Globus pallidus (tissue), 1 donor: ENCODE measurements around the gene TNNC2.
"Not testable (repeated sequence)": the region's sequence is repeated elsewhere in the genome, so short reads cannot be mapped to it uniquely, and the experiment has no call there.

ENCODE experiments used
- DNase-seq: peaks from one replicate; pipeline ENCODE4 v3.0.0-alpha.2; 2015; ENCODE audit warnings: low spot score

The TNNC2 gene

GRCh38 chr20:45819466-45819865, 7.6 kb downstream of the TNNC2 start:
- DNase-seq = no peak

GRCh38 chr20:45818239-45818638, 8.9 kb downstream of the TNNC2 start:
- DNase-seq = no peak

- no peak for DNase-seq
These were observed 9.5 kb downstream of the TNNC2 start for GRCh38 chr20:45817376-45818194.

GRCh38 chr20:45816951-45817350, 10.2 kb downstream of the TNNC2 start:
- DNase-seq = no peak

- no peak for DNase-seq
These were observed 12.8 kb downstream of the TNNC2 start for GRCh38 chr20:45814314-45814713.

GRCh38 chr20:45813489-45813888, 13.6 kb downstream of the TNNC2 start:
- DNase-seq = no peak

- DNase-seq = no peak
These were observed 14.1 kb downstream of the TNNC2 start for GRCh38 chr20:45813006-45813340.

GRCh38 chr20:45812157-45813005, 14.7 kb downstream of the TNNC2 start, which contains the start of gene UBE2C:
Gene UBE2C (plus strand): TSS chr20:45812644. CDS start chr20:45812696, 52 bp downstream.
- peak; percentile 98 for DNase-seq

- no peak for DNase-seq
These were observed 16.7 kb downstream of the TNNC2 start for GRCh38 chr20:45810191-45810970.

GRCh38 chr20:45801851-45802250, 25.3 kb downstream of the TNNC2 start:
- DNase-seq = no peak

GRCh38 chr20:45798935-45799642, 28.0 kb downstream of the TNNC2 start:
- DNase-seq = no peak

- not testable (repeated sequence) for DNase-seq
These were observed 29.2 kb downstream of the TNNC2 start for GRCh38 chr20:45797955-45798354.

- DNase-seq = not testable (repeated sequence)
These were observed 29.6 kb downstream of the TNNC2 start for GRCh38 chr20:45797510-45797909.

GRCh38 chr20:45796337-45797065, 30.6 kb downstream of the TNNC2 start:
- no peak for DNase-seq

- DNase-seq = no peak
These were observed 34.6 kb downstream of the TNNC2 start for GRCh38 chr20:45792317-45793118.

- DNase-seq = no peak
These were observed 38.8 kb downstream of the TNNC2 start for GRCh38 chr20:45788351-45788750.

GRCh38 chr20:45783656-45784294, 43.3 kb downstream of the TNNC2 start:
- DNase-seq = peak; percentile 35

- no peak for DNase-seq
These were observed 44.2 kb downstream of the TNNC2 start for GRCh38 chr20:45782890-45783289.

- DNase-seq = no peak
These were observed 45.7 kb downstream of the TNNC2 start for GRCh38 chr20:45781391-45781931.
